HEK293T (cell line): ENCODE measurements around the gene LRPAP1.

ENCODE experiments used
- BHLHE40 ChIP-seq: fragments of 450-650 bp; IDR thresholded peaks from 2 replicates; pipeline ENCODE4 v1.6.1; 2016; ENCODE audit warnings: mild to moderate bottlenecking, moderate library complexity, borderline replicate concordance
- CTBP1 ChIP-seq: fragments of 450-650 bp; IDR thresholded peaks from 2 replicates; pipeline ENCODE4 v1.6.1; 2016; ENCODE audit warnings: borderline replicate concordance
- ELF4 ChIP-seq: fragments of 450-650 bp; IDR thresholded peaks from 2 replicates; pipeline ENCODE4 v1.6.1; 2017; ENCODE audit warnings: antibody characterized with exemption
- FOXA1 ChIP-seq: fragments of 450-650 bp; IDR thresholded peaks from 2 replicates; pipeline ENCODE4 v1.6.1; 2016; ENCODE audit warnings: mild to moderate bottlenecking
- FOXM1 ChIP-seq: fragments of 450-650 bp; IDR thresholded peaks from 2 replicates; pipeline ENCODE4 v1.6.1; 2017; ENCODE audit warnings: mild to moderate bottlenecking, borderline replicate concordance
- HDGF ChIP-seq: fragments of 450-650 bp; IDR thresholded peaks from 2 replicates; pipeline ENCODE4 v1.6.1; 2017; ENCODE audit warnings: antibody characterized with exemption, borderline replicate concordance
- L3MBTL2 ChIP-seq: fragments of 450-650 bp; conservative IDR thresholded peaks from 2 replicates; pipeline ENCODE4 v1.6.1; 2016; ENCODE audit warnings: mild to moderate bottlenecking
- NFRKB ChIP-seq: fragments of 450-650 bp; IDR thresholded peaks from 2 replicates; pipeline ENCODE4 v1.6.1; 2016; ENCODE audit warnings: mild to moderate bottlenecking, moderate library complexity
- PKNOX1 ChIP-seq: fragments of 450-650 bp; IDR thresholded peaks from 2 replicates; pipeline ENCODE4 v1.6.1; 2016
- SP1 ChIP-seq: fragments of 450-650 bp; IDR thresholded peaks from 2 replicates; pipeline ENCODE4 v1.6.1; 2017
- SUZ12 ChIP-seq: fragments of 450-650 bp; IDR thresholded peaks from 2 replicates; pipeline ENCODE4 v1.6.1; 2016; ENCODE audit warnings: mild to moderate bottlenecking
- TARDBP ChIP-seq: fragments of 450-650 bp; IDR thresholded peaks from 2 replicates; pipeline ENCODE4 v1.6.1; 2016
- ZNF384 ChIP-seq: fragments of 450-650 bp; IDR thresholded peaks from 2 replicates; pipeline ENCODE4 v1.6.1; 2016

GRCh38 chr4:3514221-3514780 is 17.9 kb downstream of the LRPAP1 start:
- TF ChIP-seq SP1 (no peak), SUZ12 (no peak), TARDBP (no peak), BHLHE40 (no peak), FOXA1 (no peak), ZNF384 (no peak), PKNOX1 (no peak), FOXM1 (no peak), L3MBTL2 (no peak), HDGF (no peak), ELF4 (no peak), CTBP1 (no peak), NFRKB (no peak)
